Hair follicular keratinocyte (primary cell): ENCODE data around the gene OR1J1. TPM values are rescaled to one million over a fixed set of nuclear protein-coding genes. Genes with fewer than 3 reads are reported as not detected.

Experiments used
- total RNA-seq: library from RNA; depleted of rRNA; stranded (reverse); fragments of >200 nt; gene quantifications from 2 replicates; pipeline ENCODE4 v1.2.3, GENCODE V29; 2015

OR1J1 gene
- not detected in 2 replicates for total RNA-seq

GRCh38 chr9:122477826-122478225 is at the start of gene OR1J1:
Gene OR1J1 (minus strand): TSS chr9:122477926. CDS start chr9:122477926, 0 bp downstream.

GRCh38 chr9:122527193-122527592 is 49.5 kb upstream of the OR1J1 start, which contains the start of gene OR1N1:
Gene OR1N1 (minus strand): TSS chr9:122527293. CDS start chr9:122527293, 0 bp downstream.

GRCh38 chr9:122518841-122519240 is 41.1 kb upstream of the OR1J1 start, which contains the start of gene OR1J4:
Gene OR1J4 (plus strand): TSS chr9:122519141. CDS start chr9:122519141, 0 bp downstream.

GRCh38 chr9:122510502-122510901 is 32.8 kb upstream of the OR1J1 start, which contains the start of gene OR1J2:
Gene OR1J2 (plus strand): TSS chr9:122510802. CDS start chr9:122510802, 0 bp downstream.

Other genes with a start within 250 kb of the OR1J1 start
- 1.9 TPM in 1 of 2 replicates, not detected in the other for gene LHX6, start 249.0 kb downstream of the OR1J1 start, total RNA-seq
- gene RBM18, start 213.1 kb downstream of the OR1J1 start, total RNA-seq, result 7.9 and 8.9 TPM in 2 replicates
- gene MRRF, start 213.0 kb downstream of the OR1J1 start, total RNA-seq, result 32.1 and 39.8 TPM in 2 replicates
- gene PTGS1, start 106.9 kb downstream of the OR1J1 start, total RNA-seq, result 18.6 and 20.1 TPM in 2 replicates
- gene OR1J2, start 32.9 kb upstream of the OR1J1 start, total RNA-seq, result not detected in 2 replicates
- not detected in 2 replicates for gene OR1J4, start 41.2 kb upstream of the OR1J1 start, total RNA-seq
- gene OR1N1, start 49.4 kb upstream of the OR1J1 start, total RNA-seq, result not detected in 2 replicates
- not detected in 2 replicates for gene OR1N2, start 75.2 kb upstream of the OR1J1 start, total RNA-seq
- not detected in 2 replicates for gene OR1L8, start 105.5 kb upstream of the OR1J1 start, total RNA-seq
- not detected in 2 replicates for gene OR1Q1, start 136.8 kb upstream of the OR1J1 start, total RNA-seq
- gene OR1B1, start 179.7 kb upstream of the OR1J1 start, total RNA-seq, result not detected in 2 replicates
- gene OR1L1, start 183.8 kb upstream of the OR1J1 start, total RNA-seq, result not detected in 2 replicates
- gene OR1L3, start 197.2 kb upstream of the OR1J1 start, total RNA-seq, result not detected in 2 replicates
- gene OR1L4, start 246.1 kb upstream of the OR1J1 start, total RNA-seq, result not detected in 2 replicates